ENCODE data around the gene MAPK8.
A peak's percentile ranks its signal among the peaks of the same experiment; 100 is the strongest.

The MAPK8 gene

GRCh38 chr10:48292616-48293015, 13.9 kb upstream of the MAPK8 start:
- DNase-seq (ENCODE audit: low read depth) = no peak

GRCh38 chr10:48294431-48294830, 12.0 kb upstream of the MAPK8 start:
- no peak for DNase-seq (ENCODE audit: low read depth)

- DNase-seq (ENCODE audit: low read depth) = no peak
Measured at GRCh38 chr10:48296576-48297098, 9.8 kb upstream of the MAPK8 start.

GRCh38 chr10:48299066-48299465, 7.4 kb upstream of the MAPK8 start:
- no peak for DNase-seq (ENCODE audit: low read depth)

GRCh38 chr10:48299692-48300091, 6.8 kb upstream of the MAPK8 start:
- no peak for DNase-seq (ENCODE audit: low read depth)

GRCh38 chr10:48300556-48300955, 5.9 kb upstream of the MAPK8 start:
- DNase-seq (ENCODE audit: low read depth) = no peak

GRCh38 chr10:48302515-48303476, 3.7 kb upstream of the MAPK8 start:
- no peak for DNase-seq (ENCODE audit: low read depth)

GRCh38 chr10:48305905-48306264, 592 bp upstream of the MAPK8 start:
- DNase-seq (ENCODE audit: low read depth) = no peak

- peak; percentile 9 for DNase-seq (ENCODE audit: low read depth)
Measured at GRCh38 chr10:48306870-48307710, 613 bp downstream of the MAPK8 start.

GRCh38 chr10:48307711-48308018, 1.2 kb downstream of the MAPK8 start:
- no peak for DNase-seq (ENCODE audit: low read depth)

GRCh38 chr10:48309711-48310226, 3.3 kb downstream of the MAPK8 start:
- no peak for DNase-seq (ENCODE audit: low read depth)

- no peak for DNase-seq (ENCODE audit: low read depth)
Measured at GRCh38 chr10:48314107-48314506, 7.6 kb downstream of the MAPK8 start.

- no peak for DNase-seq (ENCODE audit: low read depth)
Measured at GRCh38 chr10:48316236-48316635, 9.8 kb downstream of the MAPK8 start.

- DNase-seq (ENCODE audit: low read depth) = no peak
Measured at GRCh38 chr10:48317321-48317990, 11.0 kb downstream of the MAPK8 start.

GRCh38 chr10:48322017-48322416, 15.5 kb downstream of the MAPK8 start:
- no peak for DNase-seq (ENCODE audit: low read depth)

GRCh38 chr10:48324580-48324979, 18.1 kb downstream of the MAPK8 start:
- DNase-seq (ENCODE audit: low read depth) = no peak

GRCh38 chr10:48330269-48330668, 23.8 kb downstream of the MAPK8 start:
- DNase-seq (ENCODE audit: low read depth) = no peak

GRCh38 chr10:48331436-48331835, 25.0 kb downstream of the MAPK8 start:
- no peak for DNase-seq (ENCODE audit: low read depth)

GRCh38 chr10:48332166-48332870, 25.8 kb downstream of the MAPK8 start:
- DNase-seq (ENCODE audit: low read depth) = no peak

GRCh38 chr10:48332871-48333216, 26.4 kb downstream of the MAPK8 start:
- no peak for DNase-seq (ENCODE audit: low read depth)

GRCh38 chr10:48333856-48334255, 27.4 kb downstream of the MAPK8 start:
- no peak for DNase-seq (ENCODE audit: low read depth)

- no peak for DNase-seq (ENCODE audit: low read depth)
Measured at GRCh38 chr10:48335788-48336187, 29.3 kb downstream of the MAPK8 start.
